ENCODE data around the gene PRSS2.

- TF ChIP-seq, protein P1, sequence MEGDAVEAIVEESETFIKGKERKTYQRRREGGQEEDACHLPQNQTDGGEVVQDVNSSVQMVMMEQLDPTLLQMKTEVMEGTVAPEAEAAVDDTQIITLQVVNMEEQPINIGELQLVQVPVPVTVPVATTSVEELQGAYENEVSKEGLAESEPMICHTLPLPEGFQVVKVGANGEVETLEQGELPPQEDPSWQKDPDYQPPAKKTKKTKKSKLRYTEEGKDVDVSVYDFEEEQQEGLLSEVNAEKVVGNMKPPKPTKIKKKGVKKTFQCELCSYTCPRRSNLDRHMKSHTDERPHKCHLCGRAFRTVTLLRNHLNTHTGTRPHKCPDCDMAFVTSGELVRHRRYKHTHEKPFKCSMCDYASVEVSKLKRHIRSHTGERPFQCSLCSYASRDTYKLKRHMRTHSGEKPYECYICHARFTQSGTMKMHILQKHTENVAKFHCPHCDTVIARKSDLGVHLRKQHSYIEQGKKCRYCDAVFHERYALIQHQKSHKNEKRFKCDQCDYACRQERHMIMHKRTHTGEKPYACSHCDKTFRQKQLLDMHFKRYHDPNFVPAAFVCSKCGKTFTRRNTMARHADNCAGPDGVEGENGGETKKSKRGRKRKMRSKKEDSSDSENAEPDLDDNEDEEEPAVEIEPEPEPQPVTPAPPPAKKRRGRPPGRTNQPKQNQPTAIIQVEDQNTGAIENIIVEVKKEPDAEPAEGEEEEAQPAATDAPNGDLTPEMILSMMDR (IDR thresholded peaks at IDR 0.05), result no peak
- TF ChIP-seq POLR2AphosphoS5 (IDR thresholded peaks at IDR 0.05) (no peak), POLR2A (IDR thresholded peaks at IDR 0.05) (no peak)
Observed at GRCh38 chr7:142776206-142776844, 5.6 kb downstream of the PRSS2 start.

Data from transverse colon (tissue), 4 donors.